C1 segment of cervical spinal cord (tissue), 14 donors: ENCODE measurements around the gene RPL32.
"Not testable (repeated sequence)": the region's sequence is repeated elsewhere in the genome, so short reads cannot be mapped to it uniquely, and the experiment has no call there.

ENCODE experiments used
- DNase-seq, 14 donors: peaks; one replicate each; lab custom pipeline; 2025; lab: John Stamatoyannopoulos, UW

Gene RPL32

DNA sequence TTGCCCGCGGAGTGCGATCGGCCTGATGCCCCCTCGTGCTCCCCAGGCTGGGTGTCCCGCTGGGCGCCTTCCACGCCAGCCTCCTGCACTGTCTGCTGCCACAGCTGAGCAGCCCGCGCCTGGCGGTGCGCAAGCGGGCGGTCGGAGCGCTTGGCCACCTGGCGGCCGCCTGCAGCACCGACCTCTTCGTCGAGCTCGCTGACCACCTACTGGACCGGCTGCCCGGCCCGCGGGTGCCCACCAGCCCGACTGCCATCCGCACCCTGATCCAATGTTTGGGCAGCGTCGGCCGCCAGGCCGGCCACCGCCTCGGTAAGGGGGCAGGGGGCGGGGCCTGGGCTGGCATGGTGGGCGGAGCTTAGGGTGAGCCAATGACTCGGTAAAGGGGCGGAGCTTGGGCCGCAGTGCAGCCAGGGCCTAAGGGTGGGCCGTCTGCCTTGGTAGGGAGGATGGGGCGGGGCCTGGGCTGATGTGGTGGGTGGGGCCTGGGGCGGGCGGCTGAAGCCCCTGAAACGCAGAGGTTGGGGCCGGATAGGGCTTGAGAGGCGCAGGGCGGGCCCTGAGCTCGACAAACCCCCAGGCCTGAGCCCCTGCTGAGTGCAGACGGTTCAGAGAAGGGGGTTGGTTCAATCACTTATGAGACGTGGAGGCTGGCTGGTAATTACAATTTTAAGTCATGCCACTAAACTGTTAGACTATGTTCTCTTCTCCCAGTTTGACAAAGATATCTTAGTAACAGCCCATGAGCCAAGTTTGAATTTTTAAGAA, 31.2 kb downstream of the RPL32 start:
- peak in 13 of 14 donors; percentile 58 to 93 (median 86) for DNase-seq

DNA sequence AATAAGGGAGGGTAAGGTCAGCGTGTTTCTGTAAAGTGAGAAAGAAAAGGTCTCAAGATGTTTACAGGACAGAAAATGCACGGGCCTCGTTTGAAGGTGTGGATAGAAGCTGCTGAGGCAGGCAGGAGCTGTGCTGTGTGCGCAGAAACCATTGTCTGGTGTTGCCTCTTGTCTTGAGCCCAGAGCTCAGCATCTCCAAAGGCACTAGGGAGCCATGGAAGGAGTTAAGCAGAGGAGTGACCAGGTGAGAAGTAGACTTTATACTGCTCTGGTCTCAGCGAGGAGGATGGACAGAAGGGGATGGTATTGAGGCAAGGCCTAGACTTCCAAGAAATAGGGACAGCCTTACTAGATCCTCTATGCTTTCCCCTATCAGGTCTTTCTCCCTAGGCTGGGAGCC, 31.9 kb downstream of the RPL32 start:
- DNase-seq = no peak

DNA sequence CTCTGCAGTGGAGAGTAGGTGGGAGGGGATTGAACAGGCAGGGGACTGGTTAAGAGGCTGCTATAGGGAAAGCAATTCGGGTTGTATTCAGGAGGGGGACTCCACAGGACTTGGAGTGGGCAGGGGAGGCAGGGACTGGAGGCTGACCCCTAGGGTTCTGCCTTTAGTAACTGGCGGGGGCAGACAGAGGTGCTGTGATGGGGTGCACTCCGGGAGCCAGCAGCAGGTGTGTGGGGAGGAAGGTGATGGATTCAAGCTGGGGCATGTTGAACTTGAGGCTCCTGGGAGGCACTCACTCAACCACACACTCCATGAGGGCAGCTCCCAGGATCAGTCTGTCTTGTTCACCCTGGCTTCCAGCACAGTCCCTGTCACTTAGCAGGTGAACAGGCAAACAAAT, 32.4 kb downstream of the RPL32 start:
- DNase-seq = no peak

DNA sequence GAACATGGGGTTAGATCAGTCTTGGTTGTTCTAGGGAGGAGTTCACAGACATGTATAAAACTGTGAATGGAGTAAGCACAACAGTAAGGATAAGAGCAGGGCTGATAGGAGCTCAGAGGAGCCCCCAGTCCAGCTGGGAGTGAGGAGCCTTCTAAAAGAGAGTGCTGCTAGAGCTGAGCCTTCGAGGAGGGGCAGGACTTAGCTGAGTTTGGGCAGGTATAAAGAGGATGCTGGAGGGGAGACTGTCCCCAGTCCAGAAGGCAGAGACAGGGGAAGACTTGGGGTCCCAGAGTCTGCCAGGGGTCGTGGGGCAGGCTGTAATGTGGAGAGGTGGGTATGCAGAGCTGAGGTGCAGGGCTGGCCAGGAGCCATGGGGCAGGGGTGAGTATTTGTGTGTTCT, 32.8 kb downstream of the RPL32 start:
- DNase-seq = no peak

DNA sequence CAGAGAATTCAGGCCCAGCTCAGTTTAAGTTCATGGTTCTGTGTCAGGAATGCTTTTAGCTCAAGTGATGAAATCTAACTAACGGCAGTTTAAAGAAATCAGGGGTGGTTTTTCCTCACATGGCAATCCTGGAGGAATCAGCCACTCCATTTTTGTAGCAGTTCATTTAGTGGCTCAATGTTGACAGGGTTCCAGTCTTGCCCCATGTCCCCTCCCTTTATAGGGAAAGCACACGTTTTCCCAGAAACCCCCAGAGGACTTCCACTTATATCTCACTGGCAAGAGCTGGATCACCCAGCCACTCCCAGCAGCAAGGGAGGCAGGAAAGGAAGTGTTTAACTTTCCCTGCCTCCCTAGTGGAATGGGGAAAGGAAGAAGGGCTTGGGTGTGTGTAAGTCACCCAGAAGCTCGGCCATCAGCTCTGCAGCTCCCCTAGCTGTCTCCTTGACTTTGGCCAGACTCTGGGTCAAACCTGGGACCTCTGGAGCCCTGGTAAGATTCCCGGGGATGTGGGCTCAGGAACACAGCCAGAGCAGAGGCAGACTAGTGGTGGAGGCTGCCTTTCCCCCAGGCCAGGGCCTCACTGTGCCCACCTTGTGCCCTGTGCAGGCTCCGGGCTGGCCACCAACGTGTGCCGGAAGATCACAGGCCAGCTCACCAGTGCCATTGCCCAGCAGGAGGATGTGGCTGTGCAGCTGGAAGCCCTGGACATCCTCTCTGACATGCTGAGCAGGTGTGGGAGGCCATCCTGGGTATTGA, 33.6 kb downstream of the RPL32 start:
- DNase-seq = no peak

DNA sequence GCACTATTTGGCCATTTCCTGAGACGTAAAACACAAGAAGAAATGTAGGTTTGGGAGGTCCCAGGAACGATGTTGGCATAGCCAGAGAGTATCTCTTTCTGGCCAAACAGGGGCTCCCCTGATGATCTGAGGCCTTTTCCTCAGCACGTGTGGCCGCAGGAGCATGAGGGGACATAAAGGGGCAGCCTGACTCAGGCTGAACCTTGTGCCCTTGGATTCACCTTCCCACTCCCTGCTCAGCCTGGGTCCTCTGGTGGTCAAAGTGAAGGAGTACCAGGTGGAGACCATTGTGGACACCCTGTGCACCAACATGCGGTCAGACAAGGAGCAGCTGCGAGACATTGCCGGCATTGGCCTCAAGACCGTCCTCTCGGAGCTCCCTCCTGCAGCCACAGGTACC, 34.3 kb downstream of the RPL32 start:
- DNase-seq = no peak

DNA sequence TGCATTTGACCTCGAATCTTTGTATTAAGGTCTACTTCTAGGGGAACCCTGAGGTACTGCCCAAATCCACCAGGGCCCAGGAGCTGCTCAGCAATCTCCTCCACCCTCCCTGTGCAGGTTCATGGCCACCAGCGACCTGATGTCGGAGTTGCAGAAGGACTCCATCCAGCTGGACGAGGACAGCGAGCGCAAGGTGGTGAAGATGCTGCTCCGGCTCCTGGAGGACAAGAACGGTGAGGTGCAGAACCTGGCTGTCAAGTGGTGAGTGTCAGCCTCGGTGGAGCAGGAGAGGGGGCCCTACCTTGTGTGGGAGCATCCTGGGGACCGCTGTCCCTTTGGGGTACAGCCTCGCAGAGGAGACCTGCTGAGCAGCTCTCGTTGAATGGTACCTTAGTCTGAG, 38.0 kb downstream of the RPL32 start:
- no peak for DNase-seq

DNA sequence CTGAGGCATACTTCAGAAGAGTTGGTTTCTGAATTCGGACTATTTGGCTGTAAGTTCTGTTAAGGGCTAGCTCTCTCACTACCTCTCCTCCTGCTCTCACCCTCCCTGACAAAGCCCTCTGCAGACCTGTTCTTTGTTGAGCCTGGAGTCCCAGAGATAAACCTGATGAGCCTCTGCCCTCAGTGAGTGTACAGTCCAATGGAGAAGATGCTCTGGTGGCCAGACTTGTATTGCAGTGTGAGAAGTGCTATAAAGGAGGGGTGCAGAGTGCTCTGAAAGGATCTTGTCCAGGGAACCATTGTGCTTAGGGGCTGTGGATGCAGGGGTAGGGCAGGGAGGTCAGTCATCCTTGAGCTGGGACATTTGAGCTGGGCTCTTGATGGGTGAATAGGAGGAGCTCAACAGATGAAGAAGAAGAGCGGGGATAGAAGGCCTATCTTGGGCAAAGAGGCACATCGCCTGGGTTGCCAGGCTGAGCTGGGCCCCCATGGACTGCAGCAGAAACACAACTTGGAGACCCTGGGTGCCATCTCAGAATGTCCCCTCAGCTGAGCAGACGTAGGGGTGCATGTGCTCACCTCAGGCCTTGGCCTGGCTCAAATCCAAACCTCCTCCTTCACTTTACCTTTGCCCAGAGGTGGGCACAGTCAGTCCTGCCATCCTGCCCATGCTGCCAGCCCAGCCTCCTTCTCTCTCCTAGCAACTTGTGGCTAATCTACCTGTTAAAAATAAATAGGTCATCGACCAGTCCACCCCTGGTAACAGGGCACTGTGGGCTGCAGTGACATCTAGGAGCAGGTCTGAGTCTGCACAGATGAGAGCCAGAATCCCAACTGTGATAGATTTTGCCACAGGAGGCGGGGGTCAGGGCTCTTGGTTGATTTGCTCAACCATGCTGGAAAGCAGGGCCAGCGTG, 41.6 kb downstream of the RPL32 start:
- DNase-seq = no peak

DNA sequence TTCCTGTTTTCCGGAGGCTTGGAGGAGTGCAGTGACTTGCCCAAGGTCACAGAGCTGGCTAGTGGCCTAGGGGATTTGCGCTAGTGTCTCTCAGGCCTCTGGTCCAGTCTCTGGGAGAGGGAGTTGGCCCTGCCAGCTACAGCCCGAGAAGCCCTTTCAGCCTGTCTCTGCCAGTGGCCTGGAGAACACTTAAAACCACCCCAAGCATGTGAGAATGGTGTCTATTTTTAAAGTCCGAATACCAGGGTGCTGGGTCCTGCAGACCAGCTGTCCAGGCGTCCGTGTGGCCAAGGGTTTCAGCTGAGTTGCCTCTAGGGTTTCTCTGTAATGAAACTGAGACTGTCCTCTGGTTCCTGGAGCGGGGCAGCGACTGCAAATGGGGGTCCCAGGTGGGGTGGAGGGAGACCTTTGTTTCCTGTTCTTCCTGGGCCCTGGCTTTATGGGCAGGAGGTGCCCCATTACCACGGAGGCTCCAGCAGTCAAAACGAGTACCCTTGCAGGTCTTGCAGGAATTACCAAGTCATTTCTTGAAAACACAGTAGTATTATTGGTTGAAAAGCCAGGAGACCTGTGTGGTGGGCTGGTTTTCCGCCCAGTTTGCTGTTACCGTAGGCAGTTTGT, 42.7 kb downstream of the RPL32 start:
- peak in 1 of 14 donors; percentile 17 for DNase-seq

DNA sequence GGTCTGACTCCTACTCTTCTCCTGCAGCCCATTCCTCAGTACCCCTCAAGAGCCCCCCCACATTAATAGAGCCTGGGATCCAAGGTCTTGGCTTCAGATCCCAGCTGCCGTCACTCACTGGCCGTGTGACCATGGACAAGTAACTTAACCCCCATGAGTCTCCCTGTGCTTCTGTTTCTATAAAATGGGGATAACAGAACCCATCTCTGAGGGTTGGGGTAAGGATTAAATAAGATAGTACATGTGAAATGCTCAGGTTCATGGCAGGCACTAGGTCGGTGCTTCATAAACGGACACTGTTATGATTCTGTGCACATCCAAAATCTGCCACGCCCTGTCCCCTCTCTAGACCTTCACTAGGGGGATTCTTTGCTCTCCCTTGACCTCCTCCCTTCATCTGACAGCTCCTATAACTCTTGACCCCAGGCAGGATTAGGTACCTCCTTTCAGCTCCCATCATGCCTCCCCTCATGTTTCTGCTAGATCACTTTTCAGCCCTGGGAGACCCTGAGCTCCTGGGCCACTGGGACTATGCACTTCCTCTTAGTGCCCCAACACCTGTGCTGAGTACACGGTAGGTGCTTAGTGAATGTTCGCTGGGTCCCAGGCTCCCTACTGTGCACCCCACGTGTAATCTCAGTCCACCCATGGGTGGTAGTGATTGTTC, 43.3 kb downstream of the RPL32 start:
- no peak for DNase-seq

DNA sequence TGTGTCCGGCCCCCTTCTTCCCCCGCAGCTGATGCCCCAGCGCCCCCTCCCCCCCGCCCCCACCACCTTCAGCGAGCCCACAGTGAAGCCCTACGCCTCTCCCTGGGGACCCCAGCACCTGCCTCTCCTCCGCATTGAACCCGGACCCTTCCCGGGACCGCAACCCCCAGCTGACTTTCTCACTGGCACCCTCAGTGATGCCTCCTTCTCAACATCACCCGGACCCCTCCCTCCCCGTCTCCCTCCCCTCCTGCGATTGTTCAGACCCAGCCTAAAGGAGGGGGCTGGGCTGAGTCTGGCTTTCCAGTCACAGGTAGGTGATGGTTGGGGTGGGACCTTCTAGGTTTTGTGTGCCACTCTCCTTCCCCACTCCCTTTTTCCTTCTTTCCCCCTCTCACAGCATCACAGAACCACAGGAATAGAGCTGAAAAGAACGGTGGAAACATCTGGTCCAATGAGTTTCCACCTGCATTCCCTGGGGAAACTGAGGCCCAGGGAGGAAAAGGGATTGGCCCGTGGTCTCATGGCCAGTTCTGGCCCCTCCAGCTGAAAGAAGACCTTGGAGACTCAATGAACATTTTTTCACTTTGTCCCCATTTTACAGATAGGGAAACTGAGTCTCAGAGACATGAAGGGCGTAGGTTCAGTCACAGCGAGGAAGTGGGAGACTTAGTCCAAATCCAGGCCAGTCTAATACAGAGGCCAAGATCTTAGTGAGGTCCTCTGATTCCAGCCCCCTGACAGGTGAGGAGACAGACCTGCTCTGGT, 44.1 kb downstream of the RPL32 start:
- peak in 1 of 14 donors; percentile 10 for DNase-seq

DNA sequence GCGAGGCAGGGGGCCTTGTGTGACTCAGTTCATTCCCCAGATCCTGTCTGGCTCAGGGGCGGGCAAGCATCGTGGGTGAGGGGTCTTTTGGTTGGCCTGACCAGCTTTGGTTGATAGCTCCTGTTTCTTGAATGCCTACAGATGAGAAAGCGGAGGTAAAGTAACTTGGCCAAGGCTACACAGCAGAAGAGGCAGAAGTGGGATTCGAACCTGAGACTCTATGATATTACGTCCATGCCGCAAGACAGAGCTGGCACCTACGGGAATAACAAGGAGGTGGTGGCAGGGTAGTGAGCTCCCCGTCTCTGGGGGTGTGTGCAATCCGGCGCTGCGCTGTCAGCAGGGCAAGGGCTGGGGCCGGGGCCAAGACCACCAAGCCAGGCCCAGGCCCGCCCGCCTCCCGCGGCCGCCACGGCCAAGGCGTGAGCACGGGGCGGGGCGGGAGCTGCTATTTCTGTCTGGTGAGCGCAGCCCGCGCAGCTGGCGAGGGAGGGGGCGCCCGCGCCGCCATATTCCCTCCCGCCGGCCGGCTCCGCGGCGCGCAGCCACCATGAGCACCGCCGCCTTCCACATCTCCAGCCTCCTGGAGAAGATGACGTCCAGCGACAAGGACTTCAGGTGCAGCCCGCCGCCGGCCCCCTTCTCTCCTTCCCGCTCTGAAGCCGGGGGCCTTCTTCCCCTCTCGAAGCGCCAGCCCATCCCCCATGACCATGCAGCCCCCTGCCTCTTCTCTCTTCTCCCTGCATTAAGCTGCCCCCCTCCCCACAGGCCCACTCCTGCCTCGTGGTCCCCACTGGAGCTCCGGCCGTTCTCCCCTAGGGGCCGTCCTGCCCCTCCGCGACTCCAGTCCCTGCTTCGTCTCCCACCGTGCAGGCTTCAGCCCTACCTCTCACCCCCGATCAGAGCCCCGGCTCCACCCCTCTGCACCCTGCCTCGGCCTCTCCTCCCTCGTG, 44.9 kb downstream of the RPL32 start, which contains the start of gene CAND2:
CAND2 (plus strand) TSS at position 510 of the 953 bp plus-strand sequence; CDS start at position 551, 41 bp downstream.
- peak in 7 of 14 donors; percentile 11 to 46 (median 30) for DNase-seq

DNA sequence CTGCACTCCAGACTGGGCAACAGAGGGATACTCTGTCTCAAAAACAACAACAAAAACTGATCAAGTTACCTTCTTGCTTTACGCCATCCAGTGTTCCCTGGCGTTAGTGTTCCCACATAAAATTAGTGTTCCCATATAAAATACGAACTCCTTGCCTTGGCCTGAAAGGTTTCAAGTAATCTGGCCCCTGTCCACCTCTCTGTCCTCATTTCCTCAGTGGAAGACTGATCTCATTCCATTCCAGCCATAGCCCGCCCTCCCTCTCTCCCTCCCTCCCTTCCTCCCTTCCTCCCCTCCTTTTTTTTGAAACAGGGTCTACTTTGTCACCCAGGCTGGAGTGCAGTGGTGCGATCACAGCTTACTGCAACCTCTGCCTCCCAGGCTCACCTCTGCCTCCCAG, 47.7 kb downstream of the RPL32 start:
- no peak for DNase-seq

DNA sequence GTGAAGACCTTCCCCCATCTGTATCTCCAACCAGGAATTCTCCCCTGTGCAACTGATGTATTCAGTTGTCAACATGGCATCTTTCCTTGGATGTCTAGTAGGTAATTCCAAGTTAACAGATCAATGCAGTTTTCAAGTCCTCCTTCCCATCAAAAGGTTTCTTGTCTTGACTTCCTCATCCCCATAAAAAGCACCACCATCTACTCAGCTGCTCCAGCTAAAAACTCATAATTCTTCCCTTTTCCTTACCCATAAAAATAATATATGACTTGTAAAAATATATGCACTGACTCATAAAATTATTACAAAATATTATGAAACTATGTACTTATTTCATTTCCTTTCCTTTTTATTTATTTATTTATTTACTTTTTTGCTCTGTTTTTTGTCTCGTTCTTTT, 49.9 kb downstream of the RPL32 start:
- no peak for DNase-seq

DNA sequence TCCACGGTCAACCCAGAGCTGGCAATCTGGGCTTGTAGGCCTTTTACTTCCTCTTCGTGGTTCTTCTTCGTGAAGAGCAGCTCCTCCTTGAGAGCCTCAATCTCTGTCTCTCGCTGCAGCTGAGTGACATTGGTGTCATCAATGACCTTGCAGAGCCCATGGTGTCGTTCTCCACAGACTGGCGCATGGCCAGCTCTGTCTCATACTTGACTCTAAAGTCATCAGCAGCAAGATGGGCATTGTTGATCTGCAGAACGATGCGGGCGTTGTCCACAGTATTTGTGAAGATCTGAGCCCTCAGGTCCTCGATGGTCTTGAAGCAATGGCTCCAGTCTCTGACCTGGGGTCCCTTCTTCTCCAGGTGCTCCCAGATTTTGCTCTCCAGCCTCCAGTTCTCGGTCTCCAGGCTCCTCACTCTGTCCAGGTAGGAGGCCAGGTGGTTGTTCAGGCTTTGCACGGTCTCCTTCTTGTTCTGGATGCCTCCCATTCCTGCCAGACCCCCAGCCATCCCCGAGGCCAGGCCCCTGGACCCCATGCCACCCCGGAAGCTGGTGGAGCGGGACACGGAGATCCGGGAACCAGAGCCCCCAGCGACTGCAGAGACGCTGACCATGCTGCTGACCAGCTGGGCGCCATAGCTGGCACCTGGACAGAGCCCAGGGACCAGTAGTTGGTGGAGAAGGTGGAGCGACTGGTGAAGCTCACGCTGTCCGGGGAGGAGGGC, 53.2 kb downstream of the RPL32 start:
- not testable (repeated sequence) for DNase-seq

DNA sequence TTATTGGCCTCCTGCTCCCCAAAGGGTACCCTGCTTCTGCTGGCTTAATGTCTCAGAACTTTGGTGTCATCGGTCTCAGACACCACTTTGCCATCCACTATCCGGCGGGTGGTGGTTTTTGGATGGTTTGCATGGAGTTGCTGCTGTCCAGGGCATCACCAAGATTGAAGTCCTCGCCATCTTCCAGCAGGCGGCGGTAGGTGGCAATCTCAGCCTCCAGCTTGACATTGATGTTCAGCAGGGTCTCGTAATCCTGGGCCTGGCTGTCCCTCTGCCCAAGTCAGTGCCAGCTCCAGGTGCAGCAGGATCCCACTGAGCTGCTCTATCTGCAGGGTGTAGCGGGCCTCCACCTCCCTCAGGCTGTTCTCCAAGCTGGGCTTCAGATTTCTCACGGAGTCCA, 54.0 kb downstream of the RPL32 start:
- peak in 4 of 14 donors; percentile 3 to 23 (median 5) for DNase-seq

DNA sequence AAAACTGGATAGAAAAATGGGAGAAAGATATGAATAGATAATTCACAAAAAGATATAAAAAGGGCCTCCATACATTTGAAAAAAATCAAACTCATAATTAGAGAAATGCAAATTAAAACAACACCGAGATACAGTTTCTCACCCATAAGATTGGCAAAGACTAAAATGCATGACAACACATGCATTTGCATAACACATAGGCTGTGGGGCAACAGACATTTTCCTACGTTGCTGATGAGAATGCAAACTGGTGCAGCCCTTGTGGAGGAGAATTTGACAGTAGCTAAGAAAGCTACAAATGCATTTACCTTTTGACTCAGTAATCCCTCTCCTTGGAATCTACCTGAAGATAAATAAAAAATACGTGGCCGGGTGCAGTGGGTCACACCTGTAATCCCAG, 56.3 kb downstream of the RPL32 start:
- DNase-seq = no peak
